ENCODE data around the gene CNTROB. TPM values are rescaled to one million over a fixed set of nuclear protein-coding genes. Genes with fewer than 3 reads are reported as not detected.

Gene CNTROB
- polyA plus RNA-seq, 2 of the 4 experiments (the other 2 are of a cell fraction) = 23.2 to 57.0 TPM

DNA sequence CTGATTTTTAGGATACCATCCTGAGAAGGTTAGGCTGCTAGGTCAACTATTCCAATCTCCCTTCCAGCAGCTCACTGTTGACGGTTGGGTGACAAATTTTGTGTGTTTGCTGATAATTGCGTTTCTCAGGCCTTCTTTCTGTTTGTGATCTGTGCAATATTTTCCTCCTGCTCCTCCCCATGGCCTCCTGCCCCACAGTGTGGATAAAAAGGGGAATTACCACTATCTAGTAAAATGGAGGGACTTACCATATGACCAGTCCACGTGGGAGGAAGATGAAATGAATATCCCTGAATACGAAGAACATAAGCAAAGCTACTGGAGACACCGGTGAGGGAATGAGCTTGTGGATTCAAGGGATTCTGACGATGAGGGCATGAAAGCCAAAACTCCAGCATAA, 34.2 kb upstream of the CNTROB start:
- TF ChIP-seq CEBPB (IDR thresholded peaks at IDR 0.05) (no peak), SMC3 (IDR thresholded peaks at IDR 0.05) (peak; percentile 85), TFCP2L1 (CRISPR knock-in tag; IDR thresholded peaks at IDR 0.05) (no peak), JUN (IDR thresholded peaks at IDR 0.05) (no peak), CBX8 (IDR thresholded peaks at IDR 0.05) (no peak), RAD21 (conservative IDR thresholded peaks at IDR 0.05 in 1 of 2, IDR thresholded peaks at IDR 0.05 in 1 of 2) (peak; percentile 81 to 88), ESRRA (IDR thresholded peaks at IDR 0.05; ENCODE audit: borderline replicate concordance, low read length) (no peak)
- TF ChIP-seq, protein P1, sequence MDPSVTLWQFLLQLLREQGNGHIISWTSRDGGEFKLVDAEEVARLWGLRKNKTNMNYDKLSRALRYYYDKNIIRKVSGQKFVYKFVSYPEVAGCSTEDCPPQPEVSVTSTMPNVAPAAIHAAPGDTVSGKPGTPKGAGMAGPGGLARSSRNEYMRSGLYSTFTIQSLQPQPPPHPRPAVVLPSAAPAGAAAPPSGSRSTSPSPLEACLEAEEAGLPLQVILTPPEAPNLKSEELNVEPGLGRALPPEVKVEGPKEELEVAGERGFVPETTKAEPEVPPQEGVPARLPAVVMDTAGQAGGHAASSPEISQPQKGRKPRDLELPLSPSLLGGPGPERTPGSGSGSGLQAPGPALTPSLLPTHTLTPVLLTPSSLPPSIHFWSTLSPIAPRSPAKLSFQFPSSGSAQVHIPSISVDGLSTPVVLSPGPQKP (IDR thresholded peaks at IDR 0.05; ENCODE audit: low read depth, low read length) = no peak
- TF ChIP-seq, protein P2, sequence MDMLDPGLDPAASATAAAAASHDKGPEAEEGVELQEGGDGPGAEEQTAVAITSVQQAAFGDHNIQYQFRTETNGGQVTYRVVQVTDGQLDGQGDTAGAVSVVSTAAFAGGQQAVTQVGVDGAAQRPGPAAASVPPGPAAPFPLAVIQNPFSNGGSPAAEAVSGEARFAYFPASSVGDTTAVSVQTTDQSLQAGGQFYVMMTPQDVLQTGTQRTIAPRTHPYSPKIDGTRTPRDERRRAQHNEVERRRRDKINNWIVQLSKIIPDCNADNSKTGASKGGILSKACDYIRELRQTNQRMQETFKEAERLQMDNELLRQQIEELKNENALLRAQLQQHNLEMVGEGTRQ (IDR thresholded peaks at IDR 0.05) = peak; percentile 60
- TF ChIP-seq, protein P3, sequence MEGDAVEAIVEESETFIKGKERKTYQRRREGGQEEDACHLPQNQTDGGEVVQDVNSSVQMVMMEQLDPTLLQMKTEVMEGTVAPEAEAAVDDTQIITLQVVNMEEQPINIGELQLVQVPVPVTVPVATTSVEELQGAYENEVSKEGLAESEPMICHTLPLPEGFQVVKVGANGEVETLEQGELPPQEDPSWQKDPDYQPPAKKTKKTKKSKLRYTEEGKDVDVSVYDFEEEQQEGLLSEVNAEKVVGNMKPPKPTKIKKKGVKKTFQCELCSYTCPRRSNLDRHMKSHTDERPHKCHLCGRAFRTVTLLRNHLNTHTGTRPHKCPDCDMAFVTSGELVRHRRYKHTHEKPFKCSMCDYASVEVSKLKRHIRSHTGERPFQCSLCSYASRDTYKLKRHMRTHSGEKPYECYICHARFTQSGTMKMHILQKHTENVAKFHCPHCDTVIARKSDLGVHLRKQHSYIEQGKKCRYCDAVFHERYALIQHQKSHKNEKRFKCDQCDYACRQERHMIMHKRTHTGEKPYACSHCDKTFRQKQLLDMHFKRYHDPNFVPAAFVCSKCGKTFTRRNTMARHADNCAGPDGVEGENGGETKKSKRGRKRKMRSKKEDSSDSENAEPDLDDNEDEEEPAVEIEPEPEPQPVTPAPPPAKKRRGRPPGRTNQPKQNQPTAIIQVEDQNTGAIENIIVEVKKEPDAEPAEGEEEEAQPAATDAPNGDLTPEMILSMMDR (IDR thresholded peaks at IDR 0.05) = peak; percentile 64
- H3K27ac ChIP-seq = no peak overlapping the region
- H3K4me2 ChIP-seq = no peak overlapping the region
- ChIA-PET POLR2A (interaction anchor here (1.4 kb wide), 1 partner anchor 41 kb away, joined by 5 read pairs; the partner anchor contains the start of gene NAA38), CTCF (interaction anchor here (0.7 to 15.1 kb wide), 35 partner anchors 8 to 173 kb away, joined by 3 to 339 read pairs (median 4); partner anchors contain the start of genes CHD3, CNTROB, CYB5D1 and KDM6B)
- ATAC-seq (peak; percentile 87 to 92), DNase-seq (ENCODE audit: low read depth in 1 of 2, low spot score in 1 of 2) (peak; percentile 55 to 72), FAIRE-seq (peak; percentile 67)
- WGBS (ENCODE audit: missing lambda C conversion rate) = 61% methylated on average over 6 of the region's 6 CpGs
- no peaks in the 10 kb centered on the region for H3K9me3 ChIP-seq
- no peaks in the 10 kb centered on the region for H3K4me1 ChIP-seq
- H3K4me3 ChIP-seq = no peak overlapping the region

DNA sequence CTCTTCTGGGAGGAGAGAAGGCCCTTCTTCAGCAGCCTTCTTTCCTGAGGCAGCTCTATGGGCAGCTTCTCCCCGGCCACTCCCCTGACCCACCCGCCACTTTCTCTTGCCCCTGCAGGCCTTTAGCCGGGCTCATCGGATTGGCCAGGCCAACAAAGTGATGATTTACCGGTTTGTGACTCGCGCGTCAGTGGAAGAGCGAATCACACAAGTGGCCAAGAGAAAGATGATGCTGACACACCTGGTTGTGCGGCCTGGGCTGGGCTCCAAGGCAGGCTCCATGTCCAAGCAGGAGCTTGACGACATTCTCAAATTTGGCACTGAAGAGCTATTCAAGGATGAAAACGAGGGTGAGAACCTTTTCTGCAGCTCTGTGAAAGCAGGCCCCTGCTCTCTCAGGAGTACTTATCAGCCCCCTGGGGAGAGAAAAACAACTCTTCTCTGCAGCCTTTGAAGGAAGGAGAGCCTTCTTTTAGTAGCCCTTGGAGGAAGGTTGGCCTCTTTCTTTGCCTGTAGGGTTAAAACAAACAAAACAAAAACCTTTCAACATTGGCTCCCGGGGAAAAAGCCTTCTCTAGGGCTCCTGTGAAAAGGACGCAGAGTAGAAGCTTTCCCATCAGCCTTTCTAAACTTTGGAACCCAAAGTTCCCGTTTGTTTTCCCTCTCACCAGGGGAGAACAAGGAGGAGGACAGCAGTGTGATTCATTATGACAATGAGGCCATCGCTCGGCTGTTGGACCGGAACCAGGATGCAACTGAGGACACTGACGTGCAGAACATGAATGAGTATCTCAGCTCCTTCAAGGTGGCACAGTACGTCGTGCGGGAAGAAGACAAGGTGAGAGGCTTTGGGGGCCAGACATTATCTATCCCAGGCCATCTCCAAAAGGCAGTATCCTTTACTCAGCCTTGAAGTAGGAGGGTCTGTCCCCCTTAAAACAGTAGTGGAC, 28.6 kb upstream of the CNTROB start:
- DNase-seq (ENCODE audit: low read depth in 1 of 2, low spot score in 1 of 2) = no peak
- ChIA-PET POLR2A (no interaction called here), CTCF (interaction anchor here (0.8 to 15.1 kb wide), 16 partner anchors 7 to 216 kb away, joined by 3 to 339 read pairs (median 6); partner anchors contain the start of genes CHD3 and RNF227)
- H3K27ac ChIP-seq = no peak overlapping the region
- H3K4me1 ChIP-seq = no peaks in the 10 kb centered on the region
- TF ChIP-seq PHF8 (IDR thresholded peaks at IDR 0.05; ENCODE audit: borderline replicate concordance, low read depth) (no peak), KDM5A (IDR thresholded peaks at IDR 0.05) (no peak), EHMT2 (IDR thresholded peaks at IDR 0.05; ENCODE audit: low read depth) (no peak), HEYL (CRISPR knock-in tag; IDR thresholded peaks at IDR 0.05) (no peak), POLR2A (IDR thresholded peaks at IDR 0.05; ENCODE audit: low read length) (no peak), GATA3 (IDR thresholded peaks at IDR 0.05; ENCODE audit: borderline replicate concordance) (no peak)
- TF ChIP-seq, protein P4, sequence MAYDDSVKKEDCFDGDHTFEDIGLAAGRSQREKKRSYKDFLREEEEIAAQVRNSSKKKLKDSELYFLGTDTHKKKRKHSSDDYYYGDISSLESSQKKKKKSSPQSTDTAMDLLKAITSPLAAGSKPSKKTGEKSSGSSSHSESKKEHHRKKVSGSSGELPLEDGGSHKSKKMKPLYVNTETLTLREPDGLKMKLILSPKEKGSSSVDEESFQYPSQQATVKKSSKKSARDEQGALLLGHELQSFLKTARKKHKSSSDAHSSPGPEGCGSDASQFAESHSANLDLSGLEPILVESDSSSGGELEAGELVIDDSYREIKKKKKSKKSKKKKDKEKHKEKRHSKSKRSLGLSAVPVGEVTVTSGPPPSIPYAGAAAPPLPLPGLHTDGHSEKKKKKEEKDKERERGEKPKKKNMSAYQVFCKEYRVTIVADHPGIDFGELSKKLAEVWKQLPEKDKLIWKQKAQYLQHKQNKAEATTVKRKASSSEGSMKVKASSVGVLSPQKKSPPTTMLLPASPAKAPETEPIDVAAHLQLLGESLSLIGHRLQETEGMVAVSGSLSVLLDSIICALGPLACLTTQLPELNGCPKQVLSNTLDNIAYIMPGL (CRISPR knock-in tag; IDR thresholded peaks at IDR 0.05; ENCODE audit: borderline replicate concordance) = no peak
- TF ChIP-seq, protein P5, sequence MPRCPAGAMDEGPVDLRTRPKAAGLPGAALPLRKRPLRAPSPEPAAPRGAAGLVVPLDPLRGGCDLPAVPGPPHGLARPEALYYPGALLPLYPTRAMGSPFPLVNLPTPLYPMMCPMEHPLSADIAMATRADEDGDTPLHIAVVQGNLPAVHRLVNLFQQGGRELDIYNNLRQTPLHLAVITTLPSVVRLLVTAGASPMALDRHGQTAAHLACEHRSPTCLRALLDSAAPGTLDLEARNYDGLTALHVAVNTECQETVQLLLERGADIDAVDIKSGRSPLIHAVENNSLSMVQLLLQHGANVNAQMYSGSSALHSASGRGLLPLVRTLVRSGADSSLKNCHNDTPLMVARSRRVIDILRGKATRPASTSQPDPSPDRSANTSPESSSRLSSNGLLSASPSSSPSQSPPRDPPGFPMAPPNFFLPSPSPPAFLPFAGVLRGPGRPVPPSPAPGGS (IDR thresholded peaks at IDR 0.05) = no peak
- TF ChIP-seq, protein P6, sequence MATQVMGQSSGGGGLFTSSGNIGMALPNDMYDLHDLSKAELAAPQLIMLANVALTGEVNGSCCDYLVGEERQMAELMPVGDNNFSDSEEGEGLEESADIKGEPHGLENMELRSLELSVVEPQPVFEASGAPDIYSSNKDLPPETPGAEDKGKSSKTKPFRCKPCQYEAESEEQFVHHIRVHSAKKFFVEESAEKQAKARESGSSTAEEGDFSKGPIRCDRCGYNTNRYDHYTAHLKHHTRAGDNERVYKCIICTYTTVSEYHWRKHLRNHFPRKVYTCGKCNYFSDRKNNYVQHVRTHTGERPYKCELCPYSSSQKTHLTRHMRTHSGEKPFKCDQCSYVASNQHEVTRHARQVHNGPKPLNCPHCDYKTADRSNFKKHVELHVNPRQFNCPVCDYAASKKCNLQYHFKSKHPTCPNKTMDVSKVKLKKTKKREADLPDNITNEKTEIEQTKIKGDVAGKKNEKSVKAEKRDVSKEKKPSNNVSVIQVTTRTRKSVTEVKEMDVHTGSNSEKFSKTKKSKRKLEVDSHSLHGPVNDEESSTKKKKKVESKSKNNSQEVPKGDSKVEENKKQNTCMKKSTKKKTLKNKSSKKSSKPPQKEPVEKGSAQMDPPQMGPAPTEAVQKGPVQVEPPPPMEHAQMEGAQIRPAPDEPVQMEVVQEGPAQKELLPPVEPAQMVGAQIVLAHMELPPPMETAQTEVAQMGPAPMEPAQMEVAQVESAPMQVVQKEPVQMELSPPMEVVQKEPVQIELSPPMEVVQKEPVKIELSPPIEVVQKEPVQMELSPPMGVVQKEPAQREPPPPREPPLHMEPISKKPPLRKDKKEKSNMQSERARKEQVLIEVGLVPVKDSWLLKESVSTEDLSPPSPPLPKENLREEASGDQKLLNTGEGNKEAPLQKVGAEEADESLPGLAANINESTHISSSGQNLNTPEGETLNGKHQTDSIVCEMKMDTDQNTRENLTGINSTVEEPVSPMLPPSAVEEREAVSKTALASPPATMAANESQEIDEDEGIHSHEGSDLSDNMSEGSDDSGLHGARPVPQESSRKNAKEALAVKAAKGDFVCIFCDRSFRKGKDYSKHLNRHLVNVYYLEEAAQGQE (IDR thresholded peaks at IDR 0.05) = no peak
- FAIRE-seq = no peak
- 88% methylated on average over 22 of the region's 22 CpGs for WGBS (ENCODE audit: missing lambda C conversion rate)
- H3K9me3 ChIP-seq = no peaks in the 10 kb centered on the region
- no peak overlapping the region for H3K4me3 ChIP-seq
- H3K4me2 ChIP-seq = no peak overlapping the region
- ATAC-seq = no peak
